K562 (cell line): ENCODE measurements around the gene FLII.

ENCODE experiments used
- CBX3 ChIP-seq, 2 experiments: IDR thresholded peaks; 1 replicate in 1 of 2; 2 replicates in 1 of 2; pipeline ENCODE4 v1.6.1; 2012; ENCODE audit warnings: inconsistent platforms in 2 of 2, low read length in 2 of 2, borderline replicate concordance in 1 of 2, control low read depth in 1 of 2
- HNRNPLL ChIP-seq: fragments of 200-400 bp; formaldehyde crosslinking; IDR thresholded peaks from 2 replicates; pipeline ENCODE4 v1.6.1; 2017; ENCODE audit warnings: low read length, low read depth, mild to moderate bottlenecking; ENCODE audit not compliant: poor library complexity, severe bottlenecking
- KAT7 ChIP-seq: sonication (generic); formaldehyde crosslinking; IDR thresholded peaks from 2 replicates; pipeline ENCODE4 v1.8.0; 2022; ENCODE audit warnings: missing genetic modification reagents, mild to moderate bottlenecking, borderline replicate concordance
- NFATC3 ChIP-seq: fragments of 450-650 bp; IDR thresholded peaks from 2 replicates; pipeline ENCODE4 v1.6.1; 2017; ENCODE audit warnings: mild to moderate bottlenecking

GRCh38 chr17:18257982-18258355, 569 bp downstream of the FLII start:
- no peak for TF ChIP-seq KAT7 (CRISPR knock-in tag)
- TF ChIP-seq NFATC3 = no peak
- TF ChIP-seq CBX3 (IDR thresholded peaks at IDR 0.05; ENCODE audit: borderline replicate concordance in 1 of 2, low read length in 2 of 2) = no peak
- no peak for TF ChIP-seq HNRNPLL
